Hypothalamus (tissue), 51 donors: ENCODE results near the gene RIOX2.
"Not testable (repeated sequence)": the region's sequence is repeated elsewhere in the genome, so short reads cannot be mapped to it uniquely, and the experiment has no call there.

Source experiments
- DNase-seq, 51 donors: peaks; one replicate each; lab custom pipeline; 2025; lab: John Stamatoyannopoulos, UW

RIOX2 gene

GRCh38 chr3:97917813-97918536 is 54.3 kb downstream of the RIOX2 start:
- DNase-seq: no peak

GRCh38 chr3:97916576-97916975 is 55.7 kb downstream of the RIOX2 start:
- DNase-seq: no peak

DNA sequence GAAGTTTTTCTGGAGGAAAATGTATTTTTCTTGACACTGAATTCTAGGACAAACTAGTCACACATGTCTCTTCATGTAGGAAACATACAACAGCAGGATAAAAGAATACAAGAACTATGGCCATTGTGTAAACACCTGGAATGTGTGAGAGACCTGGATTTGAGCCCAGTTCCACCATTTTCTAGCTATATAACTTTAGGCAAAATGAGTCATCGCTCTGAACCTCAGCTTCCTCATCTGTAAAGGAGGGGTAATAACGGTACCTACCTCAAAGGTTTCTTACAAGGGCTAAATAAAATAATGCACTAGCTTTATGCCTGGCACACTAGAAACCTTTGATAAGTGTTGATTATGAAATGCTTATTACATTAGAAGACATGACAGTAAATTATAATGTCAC is 57.8 kb downstream of the RIOX2 start:
- DNase-seq: no peak

DNA sequence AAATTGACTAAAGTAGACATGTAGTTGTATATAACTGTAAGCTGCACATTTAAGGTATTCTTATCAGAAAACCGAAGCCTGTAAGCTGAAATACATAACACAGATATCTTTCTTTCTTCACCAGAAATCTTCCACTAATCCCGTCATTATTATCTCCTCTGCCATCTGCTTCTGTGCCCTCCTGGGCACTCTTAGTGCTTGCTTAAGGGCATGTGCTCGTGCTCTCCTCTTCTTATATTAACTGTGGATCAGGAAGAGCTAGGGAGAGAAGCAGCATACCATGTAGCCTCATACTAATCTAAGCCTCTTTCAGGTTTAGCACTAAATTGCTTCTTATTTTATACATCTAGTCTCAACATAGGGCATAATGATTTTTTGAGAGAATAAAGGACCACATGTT is 60.8 kb downstream of the RIOX2 start:
- no peak for DNase-seq

- DNase-seq: no peak
Observed at GRCh38 chr3:97910931-97911351, 61.3 kb downstream of the RIOX2 start.

DNA sequence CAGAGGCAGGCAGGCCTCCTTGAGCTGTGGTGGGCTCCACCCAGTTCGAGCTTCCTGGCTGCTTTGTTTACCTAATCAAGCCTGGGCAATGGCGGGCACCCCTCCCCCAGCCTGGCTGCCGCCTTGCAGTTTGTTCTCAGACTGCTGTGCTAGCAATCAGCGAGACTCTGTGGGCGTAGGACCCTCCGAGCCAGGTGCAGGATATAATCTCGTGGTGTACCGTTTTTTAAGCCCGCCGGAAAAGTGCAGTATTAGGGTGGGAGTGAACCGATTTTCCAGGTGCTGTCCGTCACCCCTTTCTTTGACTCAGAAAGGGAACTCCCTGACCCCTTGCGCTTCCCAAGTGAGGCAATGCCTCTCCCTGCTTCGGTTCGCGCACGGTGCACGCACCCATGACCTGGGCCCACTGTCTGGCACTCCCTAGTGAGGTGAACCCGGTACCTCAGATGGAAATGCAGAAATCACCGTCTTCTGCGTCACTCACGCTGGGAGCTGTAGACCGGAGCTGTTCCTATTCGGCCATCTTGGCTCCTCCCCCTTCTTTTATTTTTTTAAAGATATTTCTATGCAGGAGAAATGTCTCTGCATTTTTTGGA is 61.9 kb downstream of the RIOX2 start:
- not testable (repeated sequence) for DNase-seq

- not testable (repeated sequence) for DNase-seq
Observed at GRCh38 chr3:97909830-97910229, 62.4 kb downstream of the RIOX2 start.

DNA sequence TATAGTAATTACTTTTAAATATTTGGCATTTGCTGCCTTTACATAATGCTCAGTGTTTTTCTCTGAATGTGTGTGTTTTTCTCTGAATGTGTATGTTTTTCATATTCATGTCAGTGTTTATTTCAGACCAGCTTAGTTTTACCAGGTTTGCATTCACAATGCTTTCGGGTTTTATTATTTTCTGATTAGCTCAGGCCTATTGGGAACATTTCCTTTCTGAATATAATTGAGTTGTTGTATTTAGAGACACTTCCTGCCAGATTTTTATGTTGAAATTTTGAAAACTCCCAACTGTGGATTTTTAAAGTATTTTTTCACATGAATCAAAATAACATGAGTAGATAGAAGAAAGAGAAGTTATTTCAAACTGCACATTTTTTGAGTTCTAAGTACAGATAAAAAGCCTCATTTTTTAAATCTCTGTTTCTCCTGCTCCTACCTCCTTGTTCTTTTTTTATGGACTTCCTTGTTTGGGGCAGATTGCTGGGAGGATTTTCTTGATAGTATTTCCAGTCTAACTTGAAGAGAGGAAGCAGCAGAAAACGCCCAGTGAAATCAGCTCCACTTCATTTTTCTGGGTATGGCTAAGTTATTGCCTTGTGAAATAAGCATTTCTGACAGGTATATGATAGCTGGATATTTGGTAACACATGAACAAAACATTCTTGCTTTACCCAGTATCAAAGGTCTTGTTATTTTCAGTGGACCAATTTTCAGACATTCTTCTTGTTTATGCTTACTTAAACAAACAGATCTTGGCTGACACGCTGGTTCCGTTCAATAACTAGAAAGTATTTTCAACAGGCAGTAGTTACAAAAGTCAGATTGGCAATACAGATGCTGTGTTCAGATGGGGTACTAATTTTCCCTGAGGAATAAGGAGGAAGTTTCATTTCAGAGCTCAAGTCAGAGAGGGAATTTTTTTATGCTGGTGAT is 70.7 kb downstream of the RIOX2 start:
- no peak for DNase-seq

DNA sequence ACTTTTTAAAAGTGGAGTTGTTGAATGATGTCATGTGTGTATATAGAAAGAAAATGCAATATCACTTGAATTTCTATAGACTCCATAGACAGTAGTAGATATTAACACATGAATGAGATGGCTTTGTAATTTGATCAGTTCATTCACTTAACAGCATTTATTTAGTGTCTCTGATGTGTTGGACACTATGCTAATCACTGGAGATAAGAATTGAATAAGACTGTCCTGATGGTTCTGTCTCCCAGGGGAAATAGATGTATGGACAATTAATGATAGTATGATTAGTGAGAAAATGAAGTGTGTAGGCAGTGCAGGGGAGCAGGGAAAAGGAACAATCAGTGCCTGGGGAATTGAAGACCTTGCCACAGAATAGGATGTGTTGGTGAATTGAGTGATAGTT is 72.9 kb downstream of the RIOX2 start:
- DNase-seq: no peak

GRCh38 chr3:97896547-97896946 is 75.7 kb downstream of the RIOX2 start:
- DNase-seq: no peak

GRCh38 chr3:97896129-97896528 is 76.1 kb downstream of the RIOX2 start:
- no peak for DNase-seq

- no peak for DNase-seq
Observed at GRCh38 chr3:97895216-97895615, 77.0 kb downstream of the RIOX2 start.

DNA sequence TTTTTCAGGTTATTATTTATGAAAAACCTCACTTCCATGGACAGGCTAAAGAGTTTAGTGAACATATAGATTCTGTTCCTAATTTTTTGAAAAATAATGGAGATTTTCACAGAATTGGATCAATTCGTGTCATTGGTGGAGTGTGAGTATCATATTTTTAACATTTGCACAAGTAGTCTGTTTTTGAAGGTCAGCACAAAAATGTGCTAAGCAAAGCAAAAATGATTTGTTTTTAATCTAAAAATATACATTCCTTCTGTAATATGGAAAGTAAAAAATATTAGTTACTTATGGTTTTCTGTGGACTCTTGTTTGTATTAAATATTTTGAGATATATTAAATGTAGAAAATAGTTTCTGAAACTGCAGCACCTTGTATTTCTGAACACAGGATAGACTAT is 79.4 kb downstream of the RIOX2 start:
- DNase-seq: no peak
